ENCODE results near the gene ZDHHC11B. TPM values are rescaled to one million over a fixed set of nuclear protein-coding genes. Genes with fewer than 3 reads are reported as not detected.
A peak's percentile ranks its signal among the peaks of the same experiment; 100 is the strongest.
"Not testable (repeated sequence)": the region's sequence is repeated elsewhere in the genome, so short reads cannot be mapped to it uniquely, and the experiment has no call there.

ZDHHC11B gene
- total RNA-seq, 1 experiment from 2014 or later, result 3.8 TPM

DNA sequence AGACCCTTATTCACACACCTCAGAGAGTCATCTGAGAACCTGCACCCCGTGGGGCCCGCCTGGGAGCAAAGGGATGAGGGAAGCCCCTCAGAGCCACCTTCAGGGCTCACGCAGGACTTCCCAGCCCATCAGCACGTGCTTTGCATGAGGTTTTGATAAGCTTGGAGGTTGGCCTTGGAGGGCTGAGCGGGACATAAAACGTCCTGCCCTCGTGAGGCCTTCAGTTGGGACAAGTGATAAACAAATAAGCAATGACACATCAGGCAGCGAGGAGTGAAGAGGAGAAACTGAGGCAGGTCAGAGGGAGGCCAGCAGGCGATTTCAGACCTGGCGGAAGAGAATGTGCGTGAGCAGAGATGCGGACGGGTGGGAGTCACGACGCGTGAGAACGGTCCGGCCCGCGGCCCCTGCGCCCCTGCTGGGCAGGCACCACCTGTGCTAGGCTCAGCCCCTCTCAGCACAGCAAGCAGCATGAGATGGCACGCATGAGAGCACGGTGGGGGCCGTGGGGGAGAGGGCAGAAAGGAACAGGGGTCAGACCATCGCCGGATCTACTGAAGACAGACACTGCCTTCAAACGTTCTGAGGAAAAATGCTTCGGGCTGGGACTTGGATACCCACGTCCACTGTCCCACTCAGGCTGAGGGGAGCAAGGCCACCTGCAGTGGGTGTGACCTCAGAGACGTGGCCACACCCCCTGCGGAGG lies 12.5 kb downstream of the ZDHHC11B start:
- DNase-seq (ENCODE audit: low read depth, low spot score); intact Hi-C loops (cut with micrococcal nuclease); H4K20me1 ChIP-seq (ENCODE audit: insufficient read depth); RAD21 ChIA-PET (ENCODE audit: low non-redundant PET in 1 of 2, low total read pairs in 2 of 2, uncharacterized antibody in 2 of 2, unreplicated experiment in 2 of 2); H3K4me3 ChIP-seq (replicated peaks in 1 of 2; ENCODE audit: low read depth in 1 of 2, low read length in 2 of 2); POLR2A ChIA-PET; H3K9ac ChIP-seq (ENCODE audit: low read length); H3K79me2 ChIP-seq (ENCODE audit: insufficient read depth, low read length); H3K27me3 ChIP-seq (ENCODE audit: insufficient read depth, low read length); H3K4me1 ChIP-seq (ENCODE audit: control insufficient read depth in 1 of 2, insufficient read depth in 2 of 2, low read length in 2 of 2); H3K36me3 ChIP-seq (ENCODE audit: control insufficient read depth in 1 of 2, insufficient read depth in 2 of 2, low read length in 2 of 2); H3K27ac ChIP-seq (ENCODE audit: low read depth, low read length); H3K9me3 ChIP-seq (ENCODE audit: control insufficient read depth in 1 of 2, insufficient read depth in 1 of 2, low read depth in 1 of 2, low read length in 2 of 2); H3K4me2 ChIP-seq (ENCODE audit: low read length); BruUV-seq (replicated peaks); CTCF ChIA-PET; H3K9me2 ChIP-seq (ENCODE audit: insufficient read depth); H2AFZ ChIP-seq (ENCODE audit: low read depth, low read length, poor library complexity, severe bottlenecking): not testable (repeated sequence)
- ATAC-seq, result peak; percentile 33

DNA sequence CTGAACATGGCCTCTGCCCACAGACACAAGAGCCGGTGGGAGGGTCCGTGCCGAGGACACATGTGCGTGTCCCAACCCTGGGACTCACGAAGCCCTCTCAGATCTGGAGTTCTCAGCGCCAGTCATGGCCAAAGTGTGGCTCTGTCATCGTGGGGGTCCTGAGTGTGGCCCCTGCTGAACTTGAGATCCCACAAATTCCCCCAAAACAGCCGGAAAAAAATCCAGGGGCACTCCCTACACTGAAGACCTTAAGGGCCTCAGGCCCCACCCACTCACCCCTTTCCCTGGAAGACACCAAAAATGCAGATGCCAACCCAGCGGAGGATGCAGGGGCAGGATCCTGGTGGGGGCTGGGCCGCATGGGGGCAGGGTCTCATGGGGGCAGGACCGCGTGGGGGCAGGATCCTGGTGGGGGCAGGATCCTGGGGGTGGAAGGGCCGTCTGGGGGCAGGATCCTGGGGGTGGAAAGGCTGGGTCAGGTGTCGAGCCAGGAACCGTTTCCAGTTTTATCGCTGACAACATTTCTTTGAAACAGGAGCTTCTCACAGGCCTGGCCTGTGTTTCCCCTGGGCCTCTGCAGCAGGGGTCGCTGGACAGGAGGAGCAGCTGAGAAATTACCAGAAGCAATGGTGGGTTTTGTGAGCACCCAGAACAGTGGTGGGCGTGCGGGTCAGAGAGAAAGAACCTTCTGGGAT lies 13.3 kb downstream of the ZDHHC11B start:
- H3K27me3 ChIP-seq (ENCODE audit: insufficient read depth, low read length); H4K20me1 ChIP-seq (ENCODE audit: insufficient read depth); H3K4me3 ChIP-seq (replicated peaks in 1 of 2; ENCODE audit: low read depth in 1 of 2, low read length in 2 of 2); DNase-seq (ENCODE audit: low read depth, low spot score); H3K9me3 ChIP-seq (ENCODE audit: control insufficient read depth in 1 of 2, insufficient read depth in 1 of 2, low read depth in 1 of 2, low read length in 2 of 2); H3K27ac ChIP-seq (ENCODE audit: low read depth, low read length); intact Hi-C loops (cut with micrococcal nuclease); H3K9ac ChIP-seq (ENCODE audit: low read length); H3K4me2 ChIP-seq (ENCODE audit: low read length); ATAC-seq; H2AFZ ChIP-seq (ENCODE audit: low read depth, low read length, poor library complexity, severe bottlenecking); POLR2A ChIA-PET; H3K9me2 ChIP-seq (ENCODE audit: insufficient read depth); H3K36me3 ChIP-seq (ENCODE audit: control insufficient read depth in 1 of 2, insufficient read depth in 2 of 2, low read length in 2 of 2); RAD21 ChIA-PET (ENCODE audit: low non-redundant PET in 1 of 2, low total read pairs in 2 of 2, uncharacterized antibody in 2 of 2, unreplicated experiment in 2 of 2); BruUV-seq (replicated peaks); CTCF ChIA-PET; H3K4me1 ChIP-seq (ENCODE audit: control insufficient read depth in 1 of 2, insufficient read depth in 2 of 2, low read length in 2 of 2); H3K79me2 ChIP-seq (ENCODE audit: insufficient read depth, low read length): not testable (repeated sequence)

DNA sequence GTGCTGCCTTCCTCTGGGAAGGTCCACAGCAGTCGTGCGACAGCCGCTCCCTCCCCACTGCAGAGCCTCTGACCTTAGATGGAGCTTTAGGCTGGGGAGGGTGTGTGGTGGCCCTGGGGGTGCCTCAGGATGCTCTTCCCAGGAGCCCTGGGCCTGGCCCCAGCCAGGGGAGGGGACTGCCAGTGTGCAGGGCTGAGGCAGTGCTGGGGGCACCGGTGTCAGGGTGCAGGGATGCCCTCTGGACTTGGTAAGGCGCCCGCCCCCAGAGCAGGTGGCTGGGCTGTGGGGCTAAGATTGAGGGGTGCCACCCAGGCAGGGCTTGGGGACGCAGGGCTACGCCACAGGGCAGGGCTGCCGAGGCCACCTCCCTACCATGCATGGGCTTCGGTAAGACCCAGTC lies 13.9 kb downstream of the ZDHHC11B start:
- H3K27me3 ChIP-seq (ENCODE audit: insufficient read depth, low read length); H3K79me2 ChIP-seq (ENCODE audit: insufficient read depth, low read length); H2AFZ ChIP-seq (ENCODE audit: low read depth, low read length, poor library complexity, severe bottlenecking); POLR2A ChIA-PET; H4K20me1 ChIP-seq (ENCODE audit: insufficient read depth); H3K4me2 ChIP-seq (ENCODE audit: low read length); H3K4me1 ChIP-seq (ENCODE audit: control insufficient read depth in 1 of 2, insufficient read depth in 2 of 2, low read length in 2 of 2); H3K27ac ChIP-seq (ENCODE audit: low read depth, low read length); RAD21 ChIA-PET (ENCODE audit: low non-redundant PET in 1 of 2, low total read pairs in 2 of 2, uncharacterized antibody in 2 of 2, unreplicated experiment in 2 of 2); H3K4me3 ChIP-seq (replicated peaks in 1 of 2; ENCODE audit: low read depth in 1 of 2, low read length in 2 of 2); CTCF ChIA-PET; ATAC-seq; H3K36me3 ChIP-seq (ENCODE audit: control insufficient read depth in 1 of 2, insufficient read depth in 2 of 2, low read length in 2 of 2); DNase-seq (ENCODE audit: low read depth, low spot score); H3K9ac ChIP-seq (ENCODE audit: low read length); H3K9me3 ChIP-seq (ENCODE audit: control insufficient read depth in 1 of 2, insufficient read depth in 1 of 2, low read depth in 1 of 2, low read length in 2 of 2); H3K9me2 ChIP-seq (ENCODE audit: insufficient read depth); BruUV-seq (replicated peaks); intact Hi-C loops (cut with micrococcal nuclease): not testable (repeated sequence)

- H2AFZ ChIP-seq (ENCODE audit: low read depth, low read length, poor library complexity, severe bottlenecking); H3K4me1 ChIP-seq (ENCODE audit: control insufficient read depth in 1 of 2, insufficient read depth in 2 of 2, low read length in 2 of 2); BruUV-seq (replicated peaks); H3K27ac ChIP-seq (ENCODE audit: low read depth, low read length); H3K9me3 ChIP-seq (ENCODE audit: control insufficient read depth in 1 of 2, insufficient read depth in 1 of 2, low read depth in 1 of 2, low read length in 2 of 2); POLR2A ChIA-PET; DNase-seq (ENCODE audit: low read depth, low spot score); H3K27me3 ChIP-seq (ENCODE audit: insufficient read depth, low read length); RAD21 ChIA-PET (ENCODE audit: low non-redundant PET in 1 of 2, low total read pairs in 2 of 2, uncharacterized antibody in 2 of 2, unreplicated experiment in 2 of 2); ATAC-seq; H4K20me1 ChIP-seq (ENCODE audit: insufficient read depth); intact Hi-C loops (cut with micrococcal nuclease); H3K4me3 ChIP-seq (replicated peaks in 1 of 2; ENCODE audit: low read depth in 1 of 2, low read length in 2 of 2); H3K9me2 ChIP-seq (ENCODE audit: insufficient read depth); CTCF ChIA-PET; H3K36me3 ChIP-seq (ENCODE audit: control insufficient read depth in 1 of 2, insufficient read depth in 2 of 2, low read length in 2 of 2); H3K4me2 ChIP-seq (ENCODE audit: low read length); H3K9ac ChIP-seq (ENCODE audit: low read length); H3K79me2 ChIP-seq (ENCODE audit: insufficient read depth, low read length): not testable (repeated sequence)
These were observed 14.9 kb downstream of the ZDHHC11B start for GRCh38 chr5:769485-770145.

Data from HCT116 (cell line).